HL-60 (cell line): ENCODE results near the gene SLC27A2.

Experiments
- CTCF ChIP-seq: IDR thresholded peaks from one replicate; pipeline ENCODE4 v1.5.1; 2011; ENCODE audit warnings: low read length, control low read depth, inconsistent platforms; ENCODE audit not compliant: insufficient read depth
- GABPA ChIP-seq: IDR thresholded peaks from 2 replicates; pipeline ENCODE4 v1.6.1; 2012; ENCODE audit warnings: low read depth
- POLR2AphosphoS5 ChIP-seq: IDR thresholded peaks from 2 replicates; pipeline ENCODE4 v1.6.1; 2012; ENCODE audit warnings: low read depth

GRCh38 chr15:50262533-50262932 is 80.5 kb downstream of the SLC27A2 start:
- no peak for TF ChIP-seq CTCF
- no peak for TF ChIP-seq POLR2AphosphoS5
- TF ChIP-seq GABPA, result no peak
